Activated CD4-positive, alpha-beta T cell treated with anti-CD3 and anti-CD28 coated beads, Interleukin-2, Interleukin-4, amounts not matched to agents 100 ng/mL and 50 ng/mL, durations not matched to agents 16 hours and 8 hours (primary cell): ENCODE data around the gene SNAPC4.
A peak's percentile ranks its signal among the peaks of the same experiment; 100 is the strongest.
"Not testable (repeated sequence)": the region's sequence is repeated elsewhere in the genome, so short reads cannot be mapped to it uniquely, and the experiment has no call there.

Source experiments
- DNase-seq: peaks from one replicate; pipeline ENCODE4 v3.0.0-alpha.2; 2020; ENCODE audit warnings: low spot score

Gene SNAPC4

GRCh38 chr9:136432591-136432990, 32.6 kb upstream of the SNAPC4 start:
- DNase-seq, result no peak

- DNase-seq, result no peak
Measured at GRCh38 chr9:136431782-136432350, 31.9 kb upstream of the SNAPC4 start.

- DNase-seq, result no peak
Measured at GRCh38 chr9:136430588-136431234, 30.7 kb upstream of the SNAPC4 start.

GRCh38 chr9:136429683-136430491, 29.9 kb upstream of the SNAPC4 start:
- no peak for DNase-seq

GRCh38 chr9:136429075-136429628, 29.2 kb upstream of the SNAPC4 start:
- no peak for DNase-seq

GRCh38 chr9:136426787-136427186, 26.8 kb upstream of the SNAPC4 start:
- DNase-seq, result no peak

GRCh38 chr9:136425367-136425766, 25.4 kb upstream of the SNAPC4 start:
- not testable (repeated sequence) for DNase-seq

- DNase-seq, result no peak
Measured at GRCh38 chr9:136424750-136425362, 24.9 kb upstream of the SNAPC4 start.

- DNase-seq, result no peak
Measured at GRCh38 chr9:136423432-136424146, 23.6 kb upstream of the SNAPC4 start.

GRCh38 chr9:136422876-136423275, 22.9 kb upstream of the SNAPC4 start:
- no peak for DNase-seq

GRCh38 chr9:136421791-136422190, 21.8 kb upstream of the SNAPC4 start:
- DNase-seq, result no peak

GRCh38 chr9:136419092-136419420, 19.1 kb upstream of the SNAPC4 start:
- no peak for DNase-seq

GRCh38 chr9:136418182-136419091, 18.5 kb upstream of the SNAPC4 start:
- no peak for DNase-seq

GRCh38 chr9:136416914-136417313, 16.9 kb upstream of the SNAPC4 start:
- no peak for DNase-seq

- no peak for DNase-seq
Measured at GRCh38 chr9:136416427-136416826, 16.5 kb upstream of the SNAPC4 start.

GRCh38 chr9:136412962-136413361, 13.0 kb upstream of the SNAPC4 start:
- DNase-seq, result no peak

- DNase-seq, result no peak
Measured at GRCh38 chr9:136411378-136411777, 11.4 kb upstream of the SNAPC4 start.

- peak; percentile 94 for DNase-seq
Measured at GRCh38 chr9:136410500-136411287, 10.7 kb upstream of the SNAPC4 start, which contains the start of the genes ENTR1 and PMPCA. TSS of gene ENTR1 (minus strand) at chr9:136410614. CDS start at chr9:136410397, 217 bp downstream. TSS of gene PMPCA (plus strand) at chr9:136410658. CDS start at chr9:136410669, 11 bp downstream.

GRCh38 chr9:136409557-136410455, 9.8 kb upstream of the SNAPC4 start:
- peak; percentile 30 for DNase-seq
